ENCODE results near the gene SPRED3.
A peak's percentile ranks its signal among the peaks of the same experiment; 100 is the strongest.

Gene SPRED3

GRCh38 chr19:38369584-38369983, 18.9 kb upstream of the SPRED3 start:
- intact Hi-C loops (cut with DNase I): no loop called here
- no peak for DNase-seq

GRCh38 chr19:38370299-38370698, 18.2 kb upstream of the SPRED3 start:
- DNase-seq: no peak
- intact Hi-C loops (cut with DNase I): no loop called here

GRCh38 chr19:38371081-38371480, 17.4 kb upstream of the SPRED3 start:
- no peak for DNase-seq
- intact Hi-C loops (cut with DNase I): no loop called here

- intact Hi-C loops (cut with DNase I): loop anchor here (1.0 kb wide), 1 partner anchor 38 kb away; no protein-coding TSS in a partner anchor
- DNase-seq: no peak
Measured at GRCh38 chr19:38373907-38374331, 14.6 kb upstream of the SPRED3 start.

- intact Hi-C loops (cut with DNase I): loop anchor here (1.0 kb wide), 1 partner anchor 38 kb away; no protein-coding TSS in a partner anchor
- peak; percentile 99 to 100 (median 100) for DNase-seq
Measured at GRCh38 chr19:38374332-38375097, 14.0 kb upstream of the SPRED3 start, which contains the start of gene PSMD8. TSS of gene PSMD8 (plus strand) at chr19:38374571. CDS start at chr19:38374602, 31 bp downstream.

GRCh38 chr19:38375098-38375493, 13.4 kb upstream of the SPRED3 start:
- intact Hi-C loops (cut with DNase I): no loop called here
- DNase-seq: no peak

GRCh38 chr19:38375748-38376147, 12.7 kb upstream of the SPRED3 start:
- intact Hi-C loops (cut with DNase I): no loop called here
- peak in 1 of 10 donors; percentile 55 for DNase-seq

- no peak for DNase-seq
- intact Hi-C loops (cut with DNase I): no loop called here
Measured at GRCh38 chr19:38376576-38376975, 11.9 kb upstream of the SPRED3 start.

- peak in 1 of 10 donors; percentile 16 for DNase-seq
- intact Hi-C loops (cut with DNase I): no loop called here
Measured at GRCh38 chr19:38377052-38377451, 11.4 kb upstream of the SPRED3 start.

GRCh38 chr19:38378866-38379265, 9.6 kb upstream of the SPRED3 start:
- no peak for DNase-seq
- intact Hi-C loops (cut with DNase I): no loop called here

GRCh38 chr19:38381138-38381537, 7.4 kb upstream of the SPRED3 start:
- intact Hi-C loops (cut with DNase I): no loop called here
- DNase-seq: peak in 1 of 10 donors; percentile 25

GRCh38 chr19:38383184-38383583, 5.3 kb upstream of the SPRED3 start:
- intact Hi-C loops (cut with DNase I): no loop called here
- DNase-seq: no peak

- intact Hi-C loops (cut with DNase I): no loop called here
- no peak for DNase-seq
Measured at GRCh38 chr19:38383743-38384142, 4.8 kb upstream of the SPRED3 start.

- intact Hi-C loops (cut with DNase I): no loop called here
- no peak for DNase-seq
Measured at GRCh38 chr19:38384209-38385027, 4.1 kb upstream of the SPRED3 start.

- peak in 1 of 10 donors; percentile 70 for DNase-seq
Measured at GRCh38 chr19:38385057-38385803, 3.3 kb upstream of the SPRED3 start.

GRCh38 chr19:38385804-38386257, 2.7 kb upstream of the SPRED3 start:
- intact Hi-C loops (cut with DNase I): no loop called here
- DNase-seq: peak in 1 of 10 donors; percentile 64

More at GRCh38 chr19:38385057-38385803, 3.3 kb upstream of the SPRED3 start:
- intact Hi-C loops (cut with DNase I): no loop called here

GRCh38 chr19:38386300-38386970, 2.1 kb upstream of the SPRED3 start:
- intact Hi-C loops (cut with DNase I): no loop called here
- peak in 1 of 10 donors; percentile 69 for DNase-seq

- peak in 1 of 10 donors; percentile 77 for DNase-seq
- intact Hi-C loops (cut with DNase I): no loop called here
Measured at GRCh38 chr19:38386971-38387549, 1.4 kb upstream of the SPRED3 start.

- DNase-seq: peak; percentile 52 to 95 (median 78)
- intact Hi-C loops (cut with DNase I): no loop called here
Measured at GRCh38 chr19:38387550-38388348, 748 bp upstream of the SPRED3 start, which contains the start of gene GGN. TSS of gene GGN (minus strand) at chr19:38388034. CDS start at chr19:38387261, 773 bp downstream.

Measured in posterior cingulate gyrus (tissue), 11 donors.